T-helper 1 cell treated with Interleukin-12 subunit alpha and Interleukin-12 subunit beta and Interleukin-4 antibody, amounts not matched to agents 30 μg/mL and 1 μg/mL, for 36 hours (primary cell): ENCODE measurements around the gene ZDHHC21.
A peak's percentile ranks its signal among the peaks of the same experiment; 100 is the strongest.

Experiments used
- H3K27ac Mint-ChIP-seq: one replicate; pipeline ENCODE4 v1.8.0; 2021; ENCODE audit warnings: mild to moderate bottlenecking, mixed read lengths
- H3K27me3 Mint-ChIP-seq: one replicate; pipeline ENCODE4 v1.8.0; 2021; ENCODE audit warnings: low read depth, mixed read lengths
- H3K36me3 Mint-ChIP-seq: one replicate; pipeline ENCODE4 v1.8.0; 2021; ENCODE audit warnings: low read depth, mixed read lengths
- H3K4me1 Mint-ChIP-seq: one replicate; pipeline ENCODE4 v1.8.0; 2021; ENCODE audit warnings: low read depth, mixed read lengths
- H3K4me3 Mint-ChIP-seq: one replicate; pipeline ENCODE4 v1.8.0; 2021; ENCODE audit warnings: mild to moderate bottlenecking, moderate library complexity, mixed read lengths
- H3K9me3 Mint-ChIP-seq: one replicate; pipeline ENCODE4 v1.8.0; 2021; ENCODE audit warnings: mixed read lengths

ZDHHC21 gene

GRCh38 chr9:14693251-14693861 lies at the start of gene ZDHHC21:
TSS of gene ZDHHC21 (minus strand) at chr9:14693432. CDS start at chr9:14674340, 19,092 bp downstream.
- Mint-ChIP-seq H3K4me3 (peak within 1 kb of the TSS; percentile 94), H3K9me3 (no peaks in the 10 kb centered on the region), H3K4me1 (peaks cover 32% of the 10 kb centered on the region), H3K27me3 (peaks cover 10% of the 10 kb centered on the region), H3K36me3 (peaks cover 11% of the 10 kb centered on the region), H3K27ac (peak within 1 kb of the TSS; percentile 89)

DNA sequence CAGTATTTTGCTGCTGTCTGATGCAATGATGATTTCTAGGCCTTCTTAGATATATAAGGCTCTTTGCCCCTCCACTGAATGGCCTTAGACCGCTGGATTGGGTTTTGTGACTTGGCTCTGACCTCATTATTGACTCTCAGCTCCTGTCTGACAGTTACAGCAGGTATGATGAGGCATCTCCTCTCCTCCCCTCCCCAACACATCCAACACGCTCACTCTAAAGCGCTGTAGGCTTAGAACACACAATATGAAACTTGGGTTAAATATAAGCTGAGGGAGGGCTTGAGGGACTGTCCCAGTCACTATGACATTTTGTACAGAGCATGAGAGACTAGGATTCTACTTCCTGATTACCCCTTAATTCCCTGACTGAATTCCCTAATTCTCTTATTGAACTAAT lies 48.1 kb upstream of the ZDHHC21 start:
- Mint-ChIP-seq H3K27me3 (peaks cover 6% of the 10 kb centered on the region), H3K9me3 (no peaks in the 10 kb centered on the region), H3K36me3 (no peaks in the 10 kb centered on the region), H3K4me1 (no peaks in the 10 kb centered on the region), H3K27ac (no peak overlapping the region), H3K4me3 (no peak overlapping the region)

DNA sequence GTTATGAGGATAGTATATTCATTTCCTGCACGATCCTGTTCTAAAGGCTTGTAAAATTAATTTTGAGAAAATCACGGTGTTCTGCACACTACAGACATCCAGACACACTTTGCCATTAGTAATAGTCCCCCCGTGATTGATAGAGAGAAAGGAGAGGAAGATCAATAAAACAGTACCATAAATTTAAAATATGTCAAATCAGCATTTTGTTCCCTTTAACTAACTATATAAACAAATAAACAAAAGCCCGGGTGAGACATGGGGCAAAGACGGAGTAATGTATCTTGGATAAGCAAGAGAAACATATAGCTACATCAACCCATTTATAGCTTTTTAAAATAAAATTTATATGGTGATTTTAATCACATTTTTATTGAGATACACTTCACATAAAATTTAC lies 39.9 kb upstream of the ZDHHC21 start:
- Mint-ChIP-seq H3K27me3 (peaks cover 4% of the 10 kb centered on the region), H3K4me1 (no peaks in the 10 kb centered on the region), H3K9me3 (no peaks in the 10 kb centered on the region), H3K27ac (no peak overlapping the region), H3K4me3 (no peak overlapping the region), H3K36me3 (no peaks in the 10 kb centered on the region)

GRCh38 chr9:14731294-14731981 lies 38.2 kb upstream of the ZDHHC21 start:
- peaks cover 11% of the 10 kb centered on the region for H3K27me3 Mint-ChIP-seq

GRCh38 chr9:14730461-14730898 lies 37.2 kb upstream of the ZDHHC21 start:
- no peak overlapping the region for H3K27ac Mint-ChIP-seq
- peaks cover 11% of the 10 kb centered on the region for H3K27me3 Mint-ChIP-seq
- no peak overlapping the region for H3K4me3 Mint-ChIP-seq
- H3K36me3 Mint-ChIP-seq, result no peaks in the 10 kb centered on the region
- H3K9me3 Mint-ChIP-seq, result no peaks in the 10 kb centered on the region
- H3K4me1 Mint-ChIP-seq, result no peaks in the 10 kb centered on the region

More at GRCh38 chr9:14731294-14731981, 38.2 kb upstream of the ZDHHC21 start:
- Mint-ChIP-seq H3K4me1 (no peaks in the 10 kb centered on the region), H3K4me3 (no peak overlapping the region), H3K9me3 (no peaks in the 10 kb centered on the region), H3K27ac (no peak overlapping the region), H3K36me3 (no peaks in the 10 kb centered on the region)

GRCh38 chr9:14723301-14723700 lies 30.1 kb upstream of the ZDHHC21 start:
- H3K4me1 Mint-ChIP-seq, result no peaks in the 10 kb centered on the region
- no peak overlapping the region for H3K4me3 Mint-ChIP-seq
- no peaks in the 10 kb centered on the region for H3K36me3 Mint-ChIP-seq

GRCh38 chr9:14722391-14723035 lies 29.3 kb upstream of the ZDHHC21 start, which contains the start of gene CER1:
TSS of gene CER1 (minus strand) at chr9:14722733. CDS start at chr9:14722672, 61 bp downstream.
- H3K36me3 Mint-ChIP-seq, result no peaks in the 10 kb centered on the region
- no peaks in the 10 kb centered on the region for H3K4me1 Mint-ChIP-seq
- H3K4me3 Mint-ChIP-seq, result no peak within 1 kb of the TSS
- peaks cover 12% of the 10 kb centered on the region for H3K27me3 Mint-ChIP-seq
- H3K9me3 Mint-ChIP-seq, result no peaks in the 10 kb centered on the region
- no peak within 1 kb of the TSS for H3K27ac Mint-ChIP-seq

More at GRCh38 chr9:14723301-14723700, 30.1 kb upstream of the ZDHHC21 start:
- no peak overlapping the region for H3K27ac Mint-ChIP-seq
- no peaks in the 10 kb centered on the region for H3K9me3 Mint-ChIP-seq
- peaks cover 14% of the 10 kb centered on the region for H3K27me3 Mint-ChIP-seq

- Mint-ChIP-seq H3K9me3 (no peaks in the 10 kb centered on the region), H3K27me3 (peaks cover 9% of the 10 kb centered on the region), H3K36me3 (no peaks in the 10 kb centered on the region), H3K4me3 (no peak overlapping the region), H3K4me1 (no peaks in the 10 kb centered on the region), H3K27ac (no peak overlapping the region)
These were observed 26.1 kb upstream of the ZDHHC21 start for GRCh38 chr9:14719231-14719923.

DNA sequence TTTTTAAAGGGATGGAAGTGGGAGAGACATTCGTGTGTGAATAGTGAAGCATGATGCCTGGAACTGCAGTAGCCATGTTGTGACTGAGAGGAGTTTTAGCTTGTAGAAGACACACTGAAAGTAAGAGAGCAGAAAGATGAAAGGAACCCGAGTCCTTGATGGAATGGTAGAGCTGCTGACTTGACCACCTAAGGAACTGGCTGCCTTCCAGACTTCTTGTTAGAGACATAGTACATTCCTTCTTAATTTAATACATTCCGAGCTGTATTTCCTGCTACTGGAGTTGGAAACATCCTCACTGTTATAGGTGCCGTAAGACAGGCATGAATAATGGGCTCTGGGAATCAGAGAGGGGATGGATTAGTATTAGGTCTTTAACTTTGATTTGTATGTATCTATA lies 21.9 kb upstream of the ZDHHC21 start:
- no peaks in the 10 kb centered on the region for H3K9me3 Mint-ChIP-seq
- H3K27ac Mint-ChIP-seq, result no peak overlapping the region
- peaks cover 12% of the 10 kb centered on the region for H3K27me3 Mint-ChIP-seq
- H3K4me1 Mint-ChIP-seq, result no peaks in the 10 kb centered on the region
- H3K4me3 Mint-ChIP-seq, result no peak overlapping the region
- H3K36me3 Mint-ChIP-seq, result no peaks in the 10 kb centered on the region

DNA sequence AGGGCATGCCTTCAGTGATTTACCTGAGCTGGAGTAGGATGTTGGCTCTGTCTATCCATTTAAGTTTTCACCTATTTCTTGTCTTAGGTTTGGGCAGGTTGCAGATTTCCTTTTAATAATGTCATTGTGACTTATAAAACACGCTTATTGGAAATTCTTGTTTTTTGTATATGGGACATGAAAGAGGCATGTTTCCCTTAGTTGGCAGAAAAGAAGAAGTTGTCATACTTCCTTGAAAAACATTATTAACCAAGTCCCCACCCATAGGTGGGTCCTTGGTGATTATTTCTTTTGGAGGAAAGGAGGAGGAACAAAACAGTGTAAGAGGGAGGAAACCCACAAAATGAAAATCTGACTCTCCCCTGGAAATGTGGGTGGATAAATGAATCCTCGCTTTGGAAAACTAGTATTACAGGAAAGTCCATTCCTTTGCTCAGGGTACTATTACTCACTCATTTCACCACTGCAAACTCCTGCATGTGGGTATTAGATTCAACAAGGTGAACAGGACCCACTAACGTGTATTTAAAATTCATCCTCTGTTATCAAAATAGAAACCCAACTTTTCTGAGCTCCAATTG lies 20.0 kb upstream of the ZDHHC21 start:
- Mint-ChIP-seq H3K36me3 (no peaks in the 10 kb centered on the region), H3K27me3 (peaks cover 6% of the 10 kb centered on the region), H3K9me3 (no peaks in the 10 kb centered on the region), H3K27ac (no peak overlapping the region), H3K4me3 (no peak overlapping the region), H3K4me1 (no peaks in the 10 kb centered on the region)

- Mint-ChIP-seq H3K9me3 (peaks cover 16% of the 10 kb centered on the region), H3K36me3 (no peaks in the 10 kb centered on the region), H3K4me3 (no peak overlapping the region), H3K4me1 (no peaks in the 10 kb centered on the region), H3K27me3 (peaks cover 8% of the 10 kb centered on the region), H3K27ac (no peak overlapping the region)
These were observed 17.6 kb upstream of the ZDHHC21 start for GRCh38 chr9:14710804-14711203.

- H3K27ac Mint-ChIP-seq, result no peak overlapping the region
- H3K4me3 Mint-ChIP-seq, result no peak overlapping the region
- peaks cover 16% of the 10 kb centered on the region for H3K27me3 Mint-ChIP-seq
- peaks cover 27% of the 10 kb centered on the region for H3K9me3 Mint-ChIP-seq
- H3K36me3 Mint-ChIP-seq, result no peaks in the 10 kb centered on the region
- H3K4me1 Mint-ChIP-seq, result no peaks in the 10 kb centered on the region
These were observed 13.4 kb upstream of the ZDHHC21 start for GRCh38 chr9:14706530-14707140.

DNA sequence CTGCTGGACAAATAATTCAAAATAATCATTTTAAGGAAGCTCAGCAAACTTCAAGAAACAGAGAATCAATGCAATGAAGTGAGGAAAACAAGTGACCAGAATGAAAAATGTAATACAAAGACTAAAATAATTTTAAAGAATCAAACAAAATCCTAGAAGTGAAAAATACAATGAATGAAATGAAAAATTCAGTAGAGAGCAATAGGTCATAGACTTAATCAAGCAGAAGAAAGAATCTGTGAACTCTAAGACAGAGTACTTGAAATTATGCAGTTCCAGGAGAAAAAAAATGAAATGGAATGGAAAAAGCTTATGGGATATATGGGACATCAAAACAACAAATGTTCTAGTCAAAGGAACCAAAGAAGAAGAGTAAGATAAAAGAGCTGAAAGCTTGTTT lies 11.8 kb upstream of the ZDHHC21 start:
- no peak overlapping the region for H3K27ac Mint-ChIP-seq
- peaks cover 12% of the 10 kb centered on the region for H3K27me3 Mint-ChIP-seq
- no peaks in the 10 kb centered on the region for H3K36me3 Mint-ChIP-seq
- H3K4me3 Mint-ChIP-seq, result no peak overlapping the region
- H3K9me3 Mint-ChIP-seq, result peaks cover 27% of the 10 kb centered on the region
- no peaks in the 10 kb centered on the region for H3K4me1 Mint-ChIP-seq

- peaks cover 12% of the 10 kb centered on the region for H3K27me3 Mint-ChIP-seq
- H3K4me1 Mint-ChIP-seq, result no peaks in the 10 kb centered on the region
- no peak overlapping the region for H3K27ac Mint-ChIP-seq
- no peaks in the 10 kb centered on the region for H3K36me3 Mint-ChIP-seq
- peaks cover 27% of the 10 kb centered on the region for H3K9me3 Mint-ChIP-seq
- H3K4me3 Mint-ChIP-seq, result no peak overlapping the region
These were observed 11.0 kb upstream of the ZDHHC21 start for GRCh38 chr9:14704281-14704680.
